C1 segment of cervical spinal cord (tissue), 14 donors: ENCODE results near the gene PPFIBP1.
"Not testable (repeated sequence)": the region's sequence is repeated elsewhere in the genome, so short reads cannot be mapped to it uniquely, and the experiment has no call there.

Experiments
- DNase-seq, 14 donors: peaks; one replicate each; lab custom pipeline; 2025; lab: John Stamatoyannopoulos, UW

Gene PPFIBP1

DNA sequence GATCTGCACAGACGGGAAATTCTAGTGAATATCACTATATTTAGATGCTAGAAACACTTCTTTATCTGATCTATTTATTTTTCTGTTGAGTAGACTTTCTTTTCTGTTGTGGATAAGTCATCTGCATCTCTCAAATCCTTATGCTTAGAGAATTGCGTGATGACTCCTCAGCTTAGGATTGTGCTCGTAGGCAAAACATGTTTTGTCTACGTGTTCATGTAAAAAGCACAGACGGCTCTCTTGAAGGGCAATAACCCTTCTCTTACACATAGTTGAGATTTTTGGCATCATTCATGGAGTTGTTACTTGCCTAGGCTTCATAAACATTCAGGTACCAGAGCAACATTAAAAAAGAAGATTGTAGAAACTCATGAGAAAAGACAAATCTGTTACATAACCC is 18.6 kb downstream of the PPFIBP1 start:
- DNase-seq: no peak

DNA sequence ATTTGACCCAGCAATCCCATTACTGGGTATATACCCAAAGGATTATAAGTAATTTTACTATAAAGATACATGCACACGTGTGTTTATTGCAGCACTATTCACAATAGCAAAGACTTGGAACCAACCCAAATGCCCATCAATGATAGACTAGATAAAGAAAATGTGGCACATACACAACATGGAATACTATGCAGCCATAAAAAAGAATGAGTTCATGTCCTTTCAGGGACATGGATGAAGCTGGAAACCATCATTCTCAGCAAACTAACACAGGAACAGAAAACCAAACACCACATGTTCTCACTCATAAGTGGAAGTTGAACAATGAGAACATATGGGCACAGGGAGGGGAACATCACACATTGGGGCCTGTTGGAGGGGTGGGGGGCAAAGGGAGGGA is 20.9 kb downstream of the PPFIBP1 start:
- DNase-seq: not testable (repeated sequence)

DNA sequence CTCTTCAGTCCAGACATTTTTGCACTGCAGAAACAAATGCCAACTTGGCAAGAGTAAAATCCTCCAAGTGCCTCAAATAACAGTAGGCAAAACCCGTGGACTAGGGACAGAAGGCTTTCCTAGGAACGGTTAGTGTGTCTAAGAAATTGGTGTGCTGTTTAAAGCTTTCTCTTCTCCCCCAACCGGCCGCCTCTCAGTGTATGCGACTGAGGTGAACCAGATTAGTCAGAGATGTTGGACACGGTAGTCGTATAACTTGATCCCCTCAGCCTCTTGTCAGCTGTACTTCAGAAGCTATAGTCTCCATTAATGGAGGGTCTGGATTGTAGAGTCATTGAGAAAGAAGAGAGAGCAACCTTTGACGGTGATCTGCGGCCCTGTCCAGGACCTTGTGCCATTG is 21.7 kb downstream of the PPFIBP1 start:
- DNase-seq: no peak

DNA sequence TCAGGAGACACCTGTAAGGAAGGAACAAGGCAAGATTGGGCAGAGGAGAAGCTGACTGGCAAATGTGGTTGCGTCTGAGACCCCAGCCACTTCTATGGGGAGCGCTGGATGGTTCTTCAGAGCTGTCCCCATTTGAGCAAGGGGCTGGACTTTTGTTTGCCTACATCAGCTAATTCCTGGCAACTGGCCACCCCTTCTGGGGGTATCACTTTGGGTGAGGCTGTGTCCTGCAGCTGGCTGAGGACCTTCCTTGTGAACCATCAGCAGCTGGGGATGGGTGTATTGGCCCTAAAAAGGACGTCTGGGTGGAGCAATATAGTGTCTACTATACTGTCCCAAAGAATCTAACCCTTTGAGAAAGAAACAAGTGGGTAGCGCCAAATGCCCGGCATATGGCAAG is 23.6 kb downstream of the PPFIBP1 start:
- DNase-seq: no peak

DNA sequence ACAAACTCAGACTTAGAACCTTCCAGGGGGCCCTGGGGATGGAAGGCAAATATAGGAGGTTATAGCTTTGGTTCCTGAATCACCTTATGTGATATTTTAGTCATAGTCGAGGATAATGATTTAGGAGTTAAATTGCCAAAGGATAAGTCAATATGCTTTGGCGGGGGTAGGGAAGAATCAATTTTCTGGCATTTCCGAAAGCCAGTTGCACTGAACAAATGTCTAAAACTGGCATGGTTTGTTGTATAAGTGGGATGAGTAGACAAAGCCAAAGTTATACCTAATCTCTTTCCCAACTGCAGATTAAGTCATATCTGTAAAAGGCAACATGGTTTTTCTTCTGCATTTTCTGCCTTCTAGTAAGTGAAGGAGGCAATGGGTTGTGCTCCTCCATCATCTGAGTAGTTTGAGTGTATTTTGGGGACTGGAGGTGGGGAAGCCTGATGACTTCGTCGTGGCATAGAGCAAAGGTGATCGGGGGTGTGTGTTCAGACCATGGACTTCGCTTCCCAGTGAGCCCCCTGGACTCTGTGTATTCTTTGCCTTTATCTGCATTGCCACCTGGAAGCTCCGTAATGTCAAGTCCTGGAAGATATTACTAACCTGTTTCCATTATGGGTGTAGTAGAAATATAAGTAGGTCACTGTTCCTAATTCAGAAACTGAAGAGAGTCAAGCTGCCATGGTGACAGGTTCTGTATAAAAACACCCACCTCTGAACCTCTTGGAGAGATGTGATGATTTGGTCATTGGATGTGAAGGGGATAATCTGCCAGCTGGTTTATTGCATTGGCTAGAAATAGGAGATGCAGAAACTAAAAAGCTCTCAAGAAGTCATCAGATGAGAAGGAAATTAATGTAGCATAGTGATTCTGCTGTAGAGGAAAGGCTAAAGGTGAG is 24.5 kb downstream of the PPFIBP1 start:
- DNase-seq: no peak

DNA sequence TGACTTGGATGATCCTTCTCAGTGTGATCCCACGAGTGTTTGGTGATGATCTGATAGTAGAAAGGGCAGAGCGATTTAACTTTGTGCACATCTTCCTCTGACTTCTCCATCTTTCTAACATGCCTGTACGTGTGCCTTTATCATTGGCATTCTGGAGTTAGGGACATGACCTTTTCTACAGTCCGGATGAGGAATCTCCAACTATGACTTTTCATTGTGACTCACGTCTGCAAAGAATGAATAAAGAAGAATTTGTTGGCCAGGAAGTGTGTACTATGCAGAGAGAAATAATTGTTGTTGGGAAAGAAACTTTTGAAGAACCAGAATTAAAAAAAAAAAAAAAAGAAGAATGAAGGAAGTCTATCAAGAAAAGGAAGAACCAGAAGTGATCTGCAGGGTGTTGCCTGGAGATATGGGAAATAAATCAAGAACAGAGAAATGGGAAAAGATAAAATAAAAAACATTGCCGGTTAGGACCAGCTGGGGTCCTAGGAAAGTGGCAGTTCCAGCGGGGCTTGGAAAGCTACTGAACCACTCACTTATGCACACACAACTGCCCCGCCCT is 25.3 kb downstream of the PPFIBP1 start:
- no peak for DNase-seq

DNA sequence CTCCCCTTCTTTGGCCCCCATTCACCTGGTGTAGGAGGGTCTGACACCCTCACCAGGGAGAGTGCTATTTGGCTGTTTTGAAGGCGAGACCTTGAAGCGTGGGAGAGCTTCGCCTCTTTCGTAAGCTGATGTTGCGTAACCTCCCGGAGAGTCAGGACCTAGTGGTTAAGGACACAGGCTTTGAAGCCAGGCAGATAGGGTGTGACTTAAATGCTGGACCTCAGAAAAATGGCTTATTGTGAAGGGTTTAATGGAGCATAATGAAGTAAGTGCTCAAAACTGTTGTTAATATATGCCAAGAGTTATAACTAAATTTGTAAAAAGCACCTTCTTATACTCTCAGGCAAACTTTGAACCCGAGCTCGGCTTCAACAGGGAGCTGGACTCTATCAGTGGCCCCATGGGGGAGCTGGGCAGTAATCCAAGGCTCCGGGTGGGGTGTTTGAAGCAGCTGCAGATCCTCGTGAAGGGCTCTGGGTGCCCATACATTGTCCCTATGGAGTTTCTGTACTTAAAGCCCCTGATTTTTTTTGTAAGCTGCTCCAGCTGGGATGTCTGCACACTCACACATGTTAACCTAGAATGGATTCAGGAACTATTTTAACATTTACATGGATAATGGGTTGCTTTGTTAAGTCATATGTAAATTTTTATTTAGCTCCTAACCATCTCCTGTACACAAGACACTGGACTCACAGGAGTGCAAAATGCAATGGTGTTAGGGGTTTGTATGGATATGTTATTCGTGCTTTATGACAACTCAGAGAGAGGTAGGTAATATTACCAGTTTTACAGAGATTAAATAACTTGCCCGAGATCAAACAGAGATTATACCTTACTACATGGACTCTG is 26.0 kb downstream of the PPFIBP1 start:
- DNase-seq: peak in 2 of 14 donors; percentile 15 to 18

DNA sequence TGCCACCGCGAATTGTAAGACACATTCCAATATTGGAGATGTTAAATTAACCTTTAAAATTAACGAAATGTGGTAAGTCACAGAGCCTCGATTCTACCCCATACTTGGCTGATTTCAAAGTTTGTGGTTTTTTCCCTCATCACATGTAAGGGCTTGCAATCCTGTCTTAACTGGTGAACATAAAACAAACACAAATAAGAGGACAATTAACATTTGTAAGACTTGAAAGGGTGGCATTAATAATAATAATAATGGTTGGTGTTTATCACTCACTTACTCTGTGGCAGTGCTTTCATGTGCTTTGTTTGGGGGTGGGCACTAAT is 26.6 kb downstream of the PPFIBP1 start:
- DNase-seq: no peak

- DNase-seq: no peak
Measured at GRCh38 chr12:27551172-27551840, 27.3 kb downstream of the PPFIBP1 start.

DNA sequence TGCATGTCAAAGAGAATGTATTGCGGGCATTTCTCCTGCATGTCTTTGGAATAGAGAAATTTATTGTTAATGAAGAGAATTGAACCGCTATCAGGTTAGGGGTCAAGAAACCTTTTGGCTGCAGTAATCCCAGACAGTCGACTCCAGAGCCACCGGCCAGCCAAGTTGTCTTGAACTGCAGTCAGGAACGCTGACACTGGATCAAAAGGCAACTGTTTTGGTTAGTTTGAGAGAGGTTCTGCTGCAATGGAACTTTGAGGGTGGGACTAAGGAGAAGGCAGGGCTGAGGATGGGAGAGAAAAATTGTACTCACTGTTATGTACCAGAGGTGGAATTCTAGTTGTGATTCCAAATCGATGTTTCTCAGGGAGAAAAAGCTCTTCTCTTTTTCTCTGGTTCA is 28.2 kb downstream of the PPFIBP1 start:
- peak in 1 of 14 donors; percentile 22 for DNase-seq

- DNase-seq: peak in 13 of 14 donors; percentile 5 to 88 (median 67)
Measured at GRCh38 chr12:27552886-27553560, 29.0 kb downstream of the PPFIBP1 start.

- no peak for DNase-seq
Measured at GRCh38 chr12:27553941-27554340, 29.9 kb downstream of the PPFIBP1 start.

- peak in 11 of 14 donors; percentile 7 to 77 (median 46) for DNase-seq
Measured at GRCh38 chr12:27554421-27555186, 30.6 kb downstream of the PPFIBP1 start.

GRCh38 chr12:27555361-27555760 is 31.4 kb downstream of the PPFIBP1 start:
- no peak for DNase-seq

- DNase-seq: peak in 1 of 14 donors; percentile 41
Measured at GRCh38 chr12:27555925-27556778, 32.1 kb downstream of the PPFIBP1 start.

DNA sequence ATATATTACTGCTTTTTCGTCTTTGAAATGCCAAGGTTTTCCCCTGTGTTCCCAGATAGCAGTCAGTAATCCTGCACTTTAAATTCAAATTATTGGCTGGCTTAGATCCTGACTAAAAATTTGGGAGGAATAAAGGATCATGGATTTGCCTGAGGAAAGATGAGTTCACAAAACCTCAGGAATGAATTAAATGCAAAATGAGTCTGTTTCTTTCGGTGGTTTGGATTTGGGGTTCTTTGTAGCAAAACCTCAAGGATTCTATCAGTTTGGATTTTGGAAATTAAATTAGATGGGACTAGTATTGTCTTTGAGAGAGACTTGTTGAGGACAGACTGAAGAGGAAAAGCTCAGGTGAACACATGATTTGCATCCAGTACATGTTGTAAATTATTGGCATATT is 36.1 kb downstream of the PPFIBP1 start:
- DNase-seq: no peak

DNA sequence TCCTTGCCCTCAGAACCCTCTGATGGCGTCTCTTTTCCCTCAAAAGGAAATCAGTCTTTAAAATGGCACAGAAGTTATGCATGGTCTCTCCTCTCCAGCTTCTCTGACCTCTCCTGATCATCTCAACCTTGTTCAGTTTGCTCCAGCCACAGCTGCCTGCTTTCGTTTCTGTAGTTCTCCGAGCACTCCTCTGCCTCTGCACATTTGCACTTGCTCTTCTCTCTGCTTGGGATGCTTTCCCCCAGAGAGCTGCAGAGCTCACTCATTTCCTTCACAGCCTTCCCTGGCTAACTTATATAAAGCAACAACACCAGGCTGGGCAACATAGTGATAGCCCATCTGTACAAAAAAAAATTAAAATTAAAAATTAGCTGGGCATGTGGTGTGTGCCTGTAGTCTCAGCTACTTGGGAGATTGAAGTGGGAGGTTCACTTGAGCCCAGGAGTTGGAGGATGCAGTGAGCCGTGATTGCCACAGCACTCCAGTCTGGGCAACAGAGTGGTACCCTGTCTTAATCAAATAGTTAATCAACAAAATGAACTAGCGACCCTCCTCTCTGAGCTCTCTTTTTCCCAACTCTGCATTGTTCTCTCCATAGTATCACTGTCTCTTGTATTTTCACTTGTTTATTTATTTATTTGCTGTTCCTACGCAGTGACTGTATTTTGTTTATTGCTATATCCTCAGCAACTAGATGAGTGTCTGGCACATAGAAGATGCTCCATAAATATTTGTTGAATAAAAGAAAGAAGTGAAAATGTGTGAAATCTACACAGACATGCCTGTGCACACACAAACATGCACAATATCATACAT is 37.7 kb downstream of the PPFIBP1 start:
- DNase-seq: peak in 2 of 14 donors; percentile 11 to 62

GRCh38 chr12:27564612-27565213 is 40.7 kb downstream of the PPFIBP1 start:
- no peak for DNase-seq
